ENCODE data around the gene MAB21L1. TPM values are rescaled to one million over a fixed set of nuclear protein-coding genes. Genes with fewer than 3 reads are reported as not detected.

The MAB21L1 gene
- total and polyA plus RNA-seq, 2 donors (not counting 1 experiment from before 2014, with no cell fraction given), result 2.0 to 2.7 TPM

DNA sequence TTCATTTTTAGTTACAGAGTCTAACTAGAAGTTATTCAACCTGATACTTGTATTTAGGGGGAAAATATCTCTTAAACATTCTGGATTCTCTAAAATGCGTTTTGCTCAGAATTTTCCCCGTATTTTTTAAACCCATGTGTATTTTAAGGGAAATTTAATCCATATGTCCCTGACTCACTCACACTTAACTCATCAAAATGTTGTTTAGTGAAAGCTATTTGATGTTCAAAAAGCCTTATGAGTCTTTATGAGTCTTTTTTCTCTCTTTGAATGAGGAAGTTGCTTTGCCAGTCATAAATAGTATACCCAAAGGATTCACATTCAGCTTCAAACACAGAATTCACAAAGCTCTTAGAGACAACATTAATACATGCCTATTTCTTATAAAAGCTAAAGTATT lies 16.4 kb downstream of the MAB21L1 start:
- Histone ChIP-seq H3K4me1 (ENCODE audit: control insufficient read depth, extremely low read depth, insufficient read depth, low read length) (no peaks in the 10 kb centered on the region), H3K9me3 (ENCODE audit: control insufficient read depth, insufficient read depth, low read depth, low read length) (no peaks in the 10 kb centered on the region), H2AFZ (ENCODE audit: low read length) (no peak overlapping the region), H3K4me2 (ENCODE audit: extremely low read depth, insufficient read depth, low read length) (no peak overlapping the region), H3K79me2 (ENCODE audit: control insufficient read depth, insufficient read depth, low read length) (no peaks in the 10 kb centered on the region), H3K36me3 (ENCODE audit: control insufficient read depth, insufficient read depth, low read length) (no peaks in the 10 kb centered on the region), H3K9ac (ENCODE audit: insufficient read depth, low read length) (no peak overlapping the region), H3K27me3 (ENCODE audit: control insufficient read depth, insufficient read depth, low read length) (no peaks in the 10 kb centered on the region), H4K20me1 (ENCODE audit: control insufficient read depth, extremely low read depth, insufficient read depth, low read length) (no peaks in the 10 kb centered on the region), H3K4me3 (replicated peaks in 1 of 4; ENCODE audit: control extremely low read depth in 1 of 4, insufficient read depth in 1 of 4, low read depth in 3 of 4, low read length in 4 of 4) (no peak overlapping the region), H3K27ac (ENCODE audit: insufficient read depth, low read length) (no peak overlapping the region)
- TF ChIP-seq, protein P1, sequence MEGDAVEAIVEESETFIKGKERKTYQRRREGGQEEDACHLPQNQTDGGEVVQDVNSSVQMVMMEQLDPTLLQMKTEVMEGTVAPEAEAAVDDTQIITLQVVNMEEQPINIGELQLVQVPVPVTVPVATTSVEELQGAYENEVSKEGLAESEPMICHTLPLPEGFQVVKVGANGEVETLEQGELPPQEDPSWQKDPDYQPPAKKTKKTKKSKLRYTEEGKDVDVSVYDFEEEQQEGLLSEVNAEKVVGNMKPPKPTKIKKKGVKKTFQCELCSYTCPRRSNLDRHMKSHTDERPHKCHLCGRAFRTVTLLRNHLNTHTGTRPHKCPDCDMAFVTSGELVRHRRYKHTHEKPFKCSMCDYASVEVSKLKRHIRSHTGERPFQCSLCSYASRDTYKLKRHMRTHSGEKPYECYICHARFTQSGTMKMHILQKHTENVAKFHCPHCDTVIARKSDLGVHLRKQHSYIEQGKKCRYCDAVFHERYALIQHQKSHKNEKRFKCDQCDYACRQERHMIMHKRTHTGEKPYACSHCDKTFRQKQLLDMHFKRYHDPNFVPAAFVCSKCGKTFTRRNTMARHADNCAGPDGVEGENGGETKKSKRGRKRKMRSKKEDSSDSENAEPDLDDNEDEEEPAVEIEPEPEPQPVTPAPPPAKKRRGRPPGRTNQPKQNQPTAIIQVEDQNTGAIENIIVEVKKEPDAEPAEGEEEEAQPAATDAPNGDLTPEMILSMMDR (conservative IDR thresholded peaks at IDR 0.05 in 1 of 2, IDR thresholded peaks at IDR 0.05 in 1 of 2; ENCODE audit: low read depth in 1 of 2, low read length in 2 of 2), result no peak
- TF ChIP-seq EZH2 (IDR thresholded peaks at IDR 0.05; ENCODE audit: low read length, missing control alignments), result no peak
- DNase-seq (ENCODE audit: low read depth in 2 of 2), result no peak

DNA sequence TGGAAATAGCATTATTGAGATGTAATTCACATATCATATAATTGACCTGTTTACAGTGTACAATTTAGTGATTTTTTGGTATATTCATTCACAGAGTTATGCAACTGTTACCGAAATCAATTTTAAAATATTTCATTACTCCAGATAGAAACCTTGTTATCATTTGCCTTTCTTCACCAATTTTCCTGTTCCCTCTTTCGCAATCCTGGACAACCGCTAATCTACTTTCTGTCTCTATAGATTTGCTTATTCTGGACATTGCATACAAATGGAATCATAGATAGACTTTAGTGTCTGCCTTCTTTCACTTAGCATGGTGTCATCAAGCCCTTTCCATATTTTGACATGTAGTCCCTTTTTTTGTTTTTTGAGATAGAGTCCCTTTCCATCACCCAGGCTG lies 19.2 kb downstream of the MAB21L1 start:
- TF ChIP-seq, protein P1 (conservative IDR thresholded peaks at IDR 0.05 in 1 of 2, IDR thresholded peaks at IDR 0.05 in 1 of 2; ENCODE audit: low read depth in 1 of 2, low read length in 2 of 2), result no peak
- no peak for TF ChIP-seq EZH2 (IDR thresholded peaks at IDR 0.05; ENCODE audit: low read length, missing control alignments)
- Histone ChIP-seq H4K20me1 (ENCODE audit: control insufficient read depth, extremely low read depth, insufficient read depth, low read length) (no peaks in the 10 kb centered on the region), H3K27me3 (ENCODE audit: control insufficient read depth, insufficient read depth, low read length) (no peaks in the 10 kb centered on the region), H3K79me2 (ENCODE audit: control insufficient read depth, insufficient read depth, low read length) (no peaks in the 10 kb centered on the region), H3K9ac (ENCODE audit: insufficient read depth, low read length) (no peak overlapping the region), H2AFZ (ENCODE audit: low read length) (no peak overlapping the region), H3K9me3 (ENCODE audit: control insufficient read depth, insufficient read depth, low read depth, low read length) (no peaks in the 10 kb centered on the region), H3K4me3 (replicated peaks in 1 of 4; ENCODE audit: control extremely low read depth in 1 of 4, insufficient read depth in 1 of 4, low read depth in 3 of 4, low read length in 4 of 4) (no peak overlapping the region), H3K27ac (ENCODE audit: insufficient read depth, low read length) (no peak overlapping the region), H3K4me1 (ENCODE audit: control insufficient read depth, extremely low read depth, insufficient read depth, low read length) (no peaks in the 10 kb centered on the region), H3K36me3 (ENCODE audit: control insufficient read depth, insufficient read depth, low read length) (no peaks in the 10 kb centered on the region), H3K4me2 (ENCODE audit: extremely low read depth, insufficient read depth, low read length) (no peak overlapping the region)
- DNase-seq (ENCODE audit: low read depth in 2 of 2), result no peak

DNA sequence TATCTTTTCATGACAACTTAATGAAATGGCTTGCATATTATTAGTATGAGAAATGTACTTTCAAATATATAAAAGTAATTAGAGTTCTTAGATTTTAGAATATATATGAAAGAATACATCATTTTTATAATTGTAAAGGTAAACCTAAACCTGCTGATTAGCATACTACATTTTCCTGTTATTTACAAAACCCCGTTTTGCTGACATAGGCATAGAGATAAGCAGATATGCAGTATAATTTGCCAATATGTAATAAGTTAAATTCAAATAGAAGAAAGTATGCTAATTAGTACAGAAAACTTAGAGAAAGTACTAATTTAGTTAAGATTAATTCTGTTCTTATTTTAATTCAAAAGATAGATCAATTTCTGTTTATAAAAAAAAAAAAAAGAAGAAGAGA lies 21.5 kb downstream of the MAB21L1 start:
- H3K4me2 ChIP-seq (ENCODE audit: extremely low read depth, insufficient read depth, low read length), result no peak overlapping the region
- H3K4me3 ChIP-seq (replicated peaks in 1 of 4; ENCODE audit: control extremely low read depth in 1 of 4, insufficient read depth in 1 of 4, low read depth in 3 of 4, low read length in 4 of 4), result no peak overlapping the region
- no peaks in the 10 kb centered on the region for H3K9me3 ChIP-seq (ENCODE audit: control insufficient read depth, insufficient read depth, low read depth, low read length)
- H3K27ac ChIP-seq (ENCODE audit: insufficient read depth, low read length), result no peak overlapping the region
- DNase-seq (ENCODE audit: low read depth in 2 of 2), result no peak
- TF ChIP-seq EZH2 (IDR thresholded peaks at IDR 0.05; ENCODE audit: low read length, missing control alignments), result no peak
- TF ChIP-seq, protein P1 (conservative IDR thresholded peaks at IDR 0.05 in 1 of 2, IDR thresholded peaks at IDR 0.05 in 1 of 2; ENCODE audit: low read depth in 1 of 2, low read length in 2 of 2), result no peak
- no peaks in the 10 kb centered on the region for H3K4me1 ChIP-seq (ENCODE audit: control insufficient read depth, extremely low read depth, insufficient read depth, low read length)
- H3K27me3 ChIP-seq (ENCODE audit: control insufficient read depth, insufficient read depth, low read length), result no peaks in the 10 kb centered on the region
- H3K79me2 ChIP-seq (ENCODE audit: control insufficient read depth, insufficient read depth, low read length), result no peaks in the 10 kb centered on the region
- H4K20me1 ChIP-seq (ENCODE audit: control insufficient read depth, extremely low read depth, insufficient read depth, low read length), result no peaks in the 10 kb centered on the region
- H3K9ac ChIP-seq (ENCODE audit: insufficient read depth, low read length), result no peak overlapping the region
- H2AFZ ChIP-seq (ENCODE audit: low read length), result no peak overlapping the region
- H3K36me3 ChIP-seq (ENCODE audit: control insufficient read depth, insufficient read depth, low read length), result no peaks in the 10 kb centered on the region
